Gastroesophageal sphincter (tissue), 4 donors: ENCODE measurements around the gene DSC3. TPM values are rescaled to one million over a fixed set of nuclear protein-coding genes. Genes with fewer than 3 reads are reported as not detected.

Experiments used
- ATAC-seq: fragments of 150-250 bp; one replicate; pipeline ENCODE4 v1.9.1; 2016; ENCODE audit warnings: mild to moderate bottlenecking, moderate library complexity
- H3K27ac ChIP-seq, 4 donors: fragments of 200-600 bp; sonication (generic) in 3 of 4; 1 replicate in 3 of 4; 2 replicates in 1 of 4; pipeline ENCODE4 v1.5.1; 2016 to 2019
- H3K27me3 ChIP-seq: fragments of 200-600 bp; sonication (generic); one replicate; pipeline ENCODE4 v1.5.1; 2019
- H3K36me3 ChIP-seq, 2 donors: fragments of 200-600 bp; sonication (generic); one replicate each; pipeline ENCODE4 v1.5.1; 2019; ENCODE audit warnings: control low read depth in 1 of 2
- H3K4me1 ChIP-seq, 3 donors: fragments of 200-600 bp; sonication (generic); 1 replicate in 2 of 3; 2 replicates in 1 of 3; pipeline ENCODE4 v1.5.1; 2016 to 2019; ENCODE audit warnings: control low read depth in 2 of 3
- H3K4me3 ChIP-seq, 2 donors: fragments of 200-600 bp; sonication (generic); one replicate each; pipeline ENCODE4 v1.5.1; 2019; ENCODE audit warnings: mild to moderate bottlenecking in 1 of 2, moderate library complexity in 1 of 2
- H3K9me3 ChIP-seq, 3 donors: fragments of 200-600 bp; sonication (generic); one replicate each; pipeline ENCODE4 v1.5.1; 2017 to 2019; ENCODE audit warnings: control low read depth in 2 of 3
- CTCF ChIP-seq, 4 experiments: fragments of 200-600 bp in 2 of 4; fragments of 450-650 bp in 2 of 4; sonication (generic) in 1 of 4; IDR thresholded peaks; one replicate each; pipeline ENCODE4 v1.5.1; 2017 to 2019; ENCODE audit warnings: antibody characterized with exemption in 4 of 4, mild to moderate bottlenecking in 2 of 4, moderate library complexity in 2 of 4
- EP300 ChIP-seq: sonication (generic); formaldehyde crosslinking; IDR thresholded peaks from one replicate; pipeline ENCODE4 v1.6.1; 2017; ENCODE audit warnings: antibody characterized with exemption, mild to moderate bottlenecking
- POLR2A ChIP-seq, 2 donors: fragments of 450-650 bp; IDR thresholded peaks; one replicate each; pipeline ENCODE4 v1.6.1; 2017; ENCODE audit warnings: antibody characterized with exemption in 2 of 2, mild to moderate bottlenecking in 2 of 2, moderate library complexity in 1 of 2
- POLR2AphosphoS5 ChIP-seq: sonication (generic); formaldehyde crosslinking; IDR thresholded peaks from one replicate; pipeline ENCODE4 v1.6.1; 2017; ENCODE audit warnings: antibody characterized with exemption
- WGBS, 2 donors: methylation state at CpG; one replicate each; pipeline ENCODE4 v1.1.5; 2018; ENCODE audit warnings: low coverage in 1 of 2; 5-methylcytosine and 5-hydroxymethylcytosine counted together
- total RNA-seq, 4 donors: library from RNA; depleted of rRNA; stranded (reverse); fragments of >200 nt; gene quantifications; one replicate each; pipeline ENCODE4 v1.1.0, GENCODE V29; 2016

DSC3 gene
- total RNA-seq, 4 donors from 2014 or later = 0.27 to 17.1 (median 0.51) TPM

- Histone ChIP-seq H3K9me3 (no peaks in the 10 kb centered on the region), H3K4me3 (no peak overlapping the region), H3K4me1 (no peaks in the 10 kb centered on the region), H3K27me3 (no peaks in the 10 kb centered on the region), H3K27ac (no peak overlapping the region), H3K36me3 (no peaks in the 10 kb centered on the region)
- no peak for ATAC-seq
- TF ChIP-seq POLR2A (IDR thresholded peaks at IDR 0.05) = no peak
- no peak for TF ChIP-seq EP300
- TF ChIP-seq POLR2AphosphoS5 = no peak
- no peak for TF ChIP-seq CTCF (IDR thresholded peaks at IDR 0.05)
- 78 to 81% methylated on average over 4 of the region's 4 CpGs for WGBS, 2 donors
Observed at GRCh38 chr18:31072175-31072574, 29.6 kb upstream of the DSC3 start.

GRCh38 chr18:31070206-31070605 is 27.7 kb upstream of the DSC3 start:
- H3K9me3 ChIP-seq = no peaks in the 10 kb centered on the region
- no peaks in the 10 kb centered on the region for H3K27me3 ChIP-seq
- H3K36me3 ChIP-seq = no peaks in the 10 kb centered on the region
- H3K4me3 ChIP-seq = no peak overlapping the region
- ATAC-seq = no peak
- WGBS, 2 donors = 26 to 43% methylated on average over 3 of the region's 3 CpGs
- TF ChIP-seq POLR2AphosphoS5 (no peak), POLR2A (IDR thresholded peaks at IDR 0.05) (no peak), CTCF (IDR thresholded peaks at IDR 0.05) (no peak), EP300 (no peak)
- no peak overlapping the region for H3K27ac ChIP-seq
- H3K4me1 ChIP-seq = no peaks in the 10 kb centered on the region

GRCh38 chr18:31066266-31066665 is 23.7 kb upstream of the DSC3 start:
- Histone ChIP-seq H3K27ac (no peak overlapping the region), H3K27me3 (no peaks in the 10 kb centered on the region), H3K4me3 (no peak overlapping the region), H3K4me1 (no peaks in the 10 kb centered on the region), H3K36me3 (no peaks in the 10 kb centered on the region), H3K9me3 (no peaks in the 10 kb centered on the region)
- TF ChIP-seq POLR2A (IDR thresholded peaks at IDR 0.05) = no peak
- no peak for TF ChIP-seq EP300
- TF ChIP-seq POLR2AphosphoS5 = no peak
- TF ChIP-seq CTCF (IDR thresholded peaks at IDR 0.05) = no peak
- no peak for ATAC-seq
- WGBS, 2 donors = 86 to 89% methylated on average over 1 of the region's 1 CpG

- TF ChIP-seq CTCF (IDR thresholded peaks at IDR 0.05) (no peak), POLR2A (IDR thresholded peaks at IDR 0.05) (no peak), EP300 (no peak), POLR2AphosphoS5 (no peak)
- Histone ChIP-seq H3K36me3 (no peaks in the 10 kb centered on the region), H3K27me3 (no peaks in the 10 kb centered on the region), H3K27ac (no peak overlapping the region), H3K4me1 (no peaks in the 10 kb centered on the region), H3K4me3 (no peak overlapping the region), H3K9me3 (no peaks in the 10 kb centered on the region)
- 76 to 91% methylated on average over 3 to 5 of the region's 6 CpGs for WGBS, 2 donors
- no peak for ATAC-seq
Observed at GRCh38 chr18:31065036-31065773, 22.7 kb upstream of the DSC3 start.

GRCh38 chr18:31064130-31064529 is 21.6 kb upstream of the DSC3 start:
- 22 to 40% methylated on average over 1 of the region's 1 CpG for WGBS, 2 donors
- no peaks in the 10 kb centered on the region for H3K4me1 ChIP-seq
- TF ChIP-seq EP300 = no peak
- TF ChIP-seq POLR2A (IDR thresholded peaks at IDR 0.05) = no peak
- TF ChIP-seq POLR2AphosphoS5 = no peak
- TF ChIP-seq CTCF (IDR thresholded peaks at IDR 0.05) = no peak
- no peaks in the 10 kb centered on the region for H3K27me3 ChIP-seq
- no peak overlapping the region for H3K27ac ChIP-seq
- no peaks in the 10 kb centered on the region for H3K9me3 ChIP-seq
- no peak overlapping the region for H3K4me3 ChIP-seq
- no peak for ATAC-seq
- H3K36me3 ChIP-seq = no peaks in the 10 kb centered on the region
